Measurements from ENCODE around the gene INPP5D.
"Not testable (repeated sequence)": the region's sequence is repeated elsewhere in the genome, so short reads cannot be mapped to it uniquely, and the experiment has no call there.

Gene INPP5D

GRCh38 chr2:233112776-233113452 lies 52.8 kb downstream of the INPP5D start:
- in situ Hi-C loops (cut with MboI; ENCODE audit: low sequenced_read_pairs) = no loop called here

GRCh38 chr2:233114421-233114861 lies 54.3 kb downstream of the INPP5D start:
- in situ Hi-C loops (cut with MboI; ENCODE audit: low sequenced_read_pairs) = no loop called here

GRCh38 chr2:233115121-233115520 lies 55.0 kb downstream of the INPP5D start:
- in situ Hi-C loops (cut with MboI; ENCODE audit: low sequenced_read_pairs) = no loop called here

- in situ Hi-C loops (cut with MboI; ENCODE audit: low sequenced_read_pairs) = no loop called here
Measured at GRCh38 chr2:233115741-233116140, 55.6 kb downstream of the INPP5D start.

GRCh38 chr2:233116946-233117345 lies 56.8 kb downstream of the INPP5D start:
- in situ Hi-C loops (cut with MboI; ENCODE audit: low sequenced_read_pairs) = no loop called here

- in situ Hi-C loops (cut with MboI; ENCODE audit: low sequenced_read_pairs) = no loop called here
Measured at GRCh38 chr2:233117351-233117750, 57.2 kb downstream of the INPP5D start.

GRCh38 chr2:233117811-233118647 lies 57.9 kb downstream of the INPP5D start:
- in situ Hi-C loops (cut with MboI; ENCODE audit: low sequenced_read_pairs) = no loop called here

GRCh38 chr2:233118648-233119000 lies 58.5 kb downstream of the INPP5D start:
- in situ Hi-C loops (cut with MboI; ENCODE audit: low sequenced_read_pairs) = no loop called here

GRCh38 chr2:233119123-233119522 lies 59.0 kb downstream of the INPP5D start:
- in situ Hi-C loops (cut with MboI; ENCODE audit: low sequenced_read_pairs) = no loop called here

GRCh38 chr2:233119806-233120205 lies 59.7 kb downstream of the INPP5D start:
- in situ Hi-C loops (cut with MboI; ENCODE audit: low sequenced_read_pairs) = no loop called here

- in situ Hi-C loops (cut with MboI; ENCODE audit: low sequenced_read_pairs) = no loop called here
Measured at GRCh38 chr2:233120459-233120858, 60.3 kb downstream of the INPP5D start.

GRCh38 chr2:233121856-233122255 lies 61.7 kb downstream of the INPP5D start:
- in situ Hi-C loops (cut with MboI; ENCODE audit: low sequenced_read_pairs) = no loop called here

- in situ Hi-C loops (cut with MboI; ENCODE audit: low sequenced_read_pairs) = no loop called here
Measured at GRCh38 chr2:233122541-233122940, 62.4 kb downstream of the INPP5D start.

- in situ Hi-C loops (cut with MboI; ENCODE audit: low sequenced_read_pairs) = not testable (repeated sequence)
Measured at GRCh38 chr2:233123576-233123975, 63.4 kb downstream of the INPP5D start.

- in situ Hi-C loops (cut with MboI; ENCODE audit: low sequenced_read_pairs) = no loop called here
Measured at GRCh38 chr2:233124421-233125080, 64.4 kb downstream of the INPP5D start.

- in situ Hi-C loops (cut with MboI; ENCODE audit: low sequenced_read_pairs) = no loop called here
Measured at GRCh38 chr2:233125455-233126065, 65.4 kb downstream of the INPP5D start.

- in situ Hi-C loops (cut with MboI; ENCODE audit: low sequenced_read_pairs) = no loop called here
Measured at GRCh38 chr2:233129351-233129978, 69.3 kb downstream of the INPP5D start.

- in situ Hi-C loops (cut with MboI; ENCODE audit: low sequenced_read_pairs) = no loop called here
Measured at GRCh38 chr2:233130024-233130423, 69.9 kb downstream of the INPP5D start.

- in situ Hi-C loops (cut with MboI; ENCODE audit: low sequenced_read_pairs) = no loop called here
Measured at GRCh38 chr2:233130481-233131020, 70.4 kb downstream of the INPP5D start.

GRCh38 chr2:233131936-233132720 lies 72.0 kb downstream of the INPP5D start:
- in situ Hi-C loops (cut with MboI; ENCODE audit: low sequenced_read_pairs) = no loop called here
